T47D (cell line): ENCODE measurements around the gene NUDT2.
A peak's percentile ranks its signal among the peaks of the same experiment; 100 is the strongest.

Experiments
- DNase-seq, 2 experiments: peaks; one replicate each; pipeline versions ENCODE4 v3.0.0 to v3.0.0-alpha.2; 2011 to 2012; ENCODE audit warnings: low read depth in 1 of 2, low spot score in 1 of 2
- JUND ChIP-seq: IDR thresholded peaks from 2 replicates; pipeline ENCODE4 v1.6.1; 2012; ENCODE audit warnings: low read depth
- in situ Hi-C: cut with HindIII; loops from 2 replicates; pipeline ENCODE4 v1.10.0; 2016; ENCODE audit warnings: low sequenced_read_pairs, low pct_unique_long_range_greater_than_20kb

Gene NUDT2

GRCh38 chr9:34378376-34379060, 49.1 kb downstream of the NUDT2 start:
- in situ Hi-C loops: no loop called here
- no peak for DNase-seq
- no peak for TF ChIP-seq JUND

DNA sequence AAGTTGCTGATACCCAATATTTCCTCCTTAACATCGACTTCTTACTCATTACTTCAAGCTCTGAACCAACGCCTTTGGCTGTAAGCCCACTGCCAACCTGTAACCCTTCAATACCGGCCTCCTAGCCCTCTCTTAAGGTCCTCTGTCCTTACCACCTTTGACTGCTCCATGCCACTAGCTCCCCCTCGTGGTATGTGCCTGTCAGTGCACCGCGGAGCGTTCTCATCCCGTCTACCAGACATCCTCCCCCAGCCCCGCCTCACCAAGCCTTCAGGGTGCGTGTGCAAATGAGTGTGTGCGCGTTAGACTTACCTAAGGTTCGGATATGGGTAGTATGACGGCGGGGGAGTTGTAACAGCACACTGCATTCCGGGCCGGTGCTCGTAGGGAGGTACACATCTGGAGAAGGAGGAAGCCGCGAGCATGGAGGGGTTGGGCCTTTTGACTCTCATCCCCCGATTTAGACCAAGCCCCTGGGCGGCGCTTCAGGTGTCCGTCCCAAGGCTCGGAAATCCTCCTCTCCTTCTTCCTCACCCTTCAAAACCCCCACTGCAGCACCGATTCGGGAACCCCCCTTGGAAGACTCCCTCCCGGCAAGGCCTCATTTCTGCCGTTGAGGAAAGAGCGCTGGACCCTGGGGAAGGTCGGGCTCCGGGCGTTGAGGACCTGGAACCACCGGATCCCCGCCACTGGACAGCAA, 50.1 kb downstream of the NUDT2 start:
- DNase-seq: peak; percentile 80 to 87
- TF ChIP-seq JUND: no peak
- in situ Hi-C loops: no loop called here

GRCh38 chr9:34380034-34380510, 50.7 kb downstream of the NUDT2 start:
- in situ Hi-C loops: no loop called here
- DNase-seq: no peak
- TF ChIP-seq JUND: no peak

DNA sequence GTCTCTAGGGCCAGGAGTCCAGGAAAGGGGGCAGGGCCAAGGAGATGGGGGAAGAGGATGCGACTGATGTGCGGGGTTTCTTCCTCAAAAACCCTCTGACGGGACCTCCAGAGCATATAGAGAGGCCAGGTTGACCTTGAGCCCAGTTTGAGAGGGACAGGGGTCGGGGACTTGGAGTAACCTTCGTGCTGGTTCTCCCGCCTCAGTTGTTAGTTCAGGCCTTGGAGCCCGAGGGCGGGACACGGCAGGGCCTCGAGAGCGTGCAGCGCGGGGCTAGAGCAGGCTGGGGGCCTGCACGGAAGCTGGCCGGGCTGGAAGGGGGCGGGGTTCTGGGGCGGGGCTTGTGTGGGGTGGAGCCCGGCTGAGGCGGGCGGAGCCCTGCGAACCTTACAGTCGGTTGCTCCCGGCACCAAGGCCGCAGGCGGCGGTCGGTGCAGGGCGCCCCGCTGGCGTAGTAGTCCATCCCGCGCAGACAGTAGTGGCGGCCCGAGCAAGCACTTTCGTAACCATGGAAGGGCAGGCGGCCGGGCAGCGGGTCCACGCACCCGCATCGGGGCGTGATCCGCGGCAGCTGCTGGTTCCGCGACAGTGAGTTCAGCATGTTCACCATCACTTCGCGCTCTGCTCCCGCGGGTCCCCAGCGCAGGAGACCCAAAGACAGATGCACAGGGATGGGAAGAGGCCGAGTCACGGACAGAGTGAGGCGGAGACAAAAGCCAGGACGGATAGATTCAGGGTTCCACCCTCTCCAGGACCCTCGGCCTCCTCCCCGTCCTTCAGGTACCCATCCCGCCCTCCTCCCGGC, 51.3 kb downstream of the NUDT2 start:
- DNase-seq: peak; percentile 62 to 74
- no peak for TF ChIP-seq JUND
- in situ Hi-C loops: no loop called here

- no peak for TF ChIP-seq JUND
- in situ Hi-C loops: no loop called here
- no peak for DNase-seq
Measured at GRCh38 chr9:34381323-34381722, 52.0 kb downstream of the NUDT2 start.

DNA sequence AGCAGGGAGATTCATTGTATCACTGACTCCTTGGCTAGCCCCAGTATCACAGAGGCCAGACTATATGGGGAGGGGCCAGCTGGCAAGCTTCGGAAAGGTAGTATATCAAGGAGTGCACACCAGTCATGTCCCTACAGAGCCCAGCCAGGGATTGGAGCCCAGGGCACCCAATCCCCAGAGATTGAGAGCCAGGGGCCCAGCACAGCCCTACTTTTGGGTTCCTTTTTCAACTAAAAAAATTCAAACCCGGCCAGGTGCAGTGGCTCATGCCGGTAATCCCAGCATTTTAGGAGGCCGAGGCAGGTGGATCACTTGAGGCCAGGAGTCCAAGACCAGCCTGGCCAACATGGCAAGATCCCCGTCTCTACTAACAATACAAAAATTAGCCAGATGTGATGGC, 52.7 kb downstream of the NUDT2 start:
- in situ Hi-C loops: no loop called here
- TF ChIP-seq JUND: no peak
- no peak for DNase-seq

DNA sequence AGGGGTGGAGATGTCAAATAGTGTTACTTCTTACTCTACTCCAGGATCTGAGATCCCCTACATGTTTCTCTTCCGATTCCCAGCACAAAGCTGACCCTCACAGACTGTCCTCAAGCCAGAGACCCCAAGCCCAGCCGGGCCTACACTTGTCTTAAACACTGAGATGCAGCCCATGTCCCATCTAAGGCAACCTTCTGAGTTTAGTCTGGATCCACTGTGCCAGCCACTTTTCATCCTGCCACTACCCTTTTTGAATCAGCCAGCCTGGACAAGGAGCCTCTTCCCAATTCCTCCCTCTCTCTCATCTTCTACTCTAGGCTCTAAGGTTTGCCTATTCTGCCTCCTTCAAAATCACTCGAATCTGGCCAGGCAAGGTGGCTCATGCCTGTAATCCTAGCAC, 53.5 kb downstream of the NUDT2 start:
- TF ChIP-seq JUND: no peak
- no peak for DNase-seq
- in situ Hi-C loops: no loop called here

DNA sequence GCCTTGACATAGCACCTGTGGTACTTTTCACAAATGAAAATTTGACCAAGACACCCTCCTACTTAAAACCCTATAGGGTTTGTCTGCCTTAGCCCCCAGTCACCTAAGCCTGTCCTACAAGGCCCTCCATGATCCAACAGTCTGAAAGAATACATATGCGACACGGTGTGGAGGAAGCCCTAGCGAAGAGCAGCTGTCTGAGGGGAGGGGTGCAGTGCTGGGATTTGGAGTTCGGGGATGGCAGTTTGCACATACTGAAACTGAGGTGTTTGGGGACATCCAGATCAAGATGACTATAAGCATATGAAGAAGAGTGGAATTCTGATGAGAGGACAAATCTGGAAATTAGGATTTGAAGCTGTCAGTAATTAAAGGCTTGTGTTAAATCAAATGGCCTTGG, 54.5 kb downstream of the NUDT2 start:
- no peak for TF ChIP-seq JUND
- in situ Hi-C loops: no loop called here
- no peak for DNase-seq

DNA sequence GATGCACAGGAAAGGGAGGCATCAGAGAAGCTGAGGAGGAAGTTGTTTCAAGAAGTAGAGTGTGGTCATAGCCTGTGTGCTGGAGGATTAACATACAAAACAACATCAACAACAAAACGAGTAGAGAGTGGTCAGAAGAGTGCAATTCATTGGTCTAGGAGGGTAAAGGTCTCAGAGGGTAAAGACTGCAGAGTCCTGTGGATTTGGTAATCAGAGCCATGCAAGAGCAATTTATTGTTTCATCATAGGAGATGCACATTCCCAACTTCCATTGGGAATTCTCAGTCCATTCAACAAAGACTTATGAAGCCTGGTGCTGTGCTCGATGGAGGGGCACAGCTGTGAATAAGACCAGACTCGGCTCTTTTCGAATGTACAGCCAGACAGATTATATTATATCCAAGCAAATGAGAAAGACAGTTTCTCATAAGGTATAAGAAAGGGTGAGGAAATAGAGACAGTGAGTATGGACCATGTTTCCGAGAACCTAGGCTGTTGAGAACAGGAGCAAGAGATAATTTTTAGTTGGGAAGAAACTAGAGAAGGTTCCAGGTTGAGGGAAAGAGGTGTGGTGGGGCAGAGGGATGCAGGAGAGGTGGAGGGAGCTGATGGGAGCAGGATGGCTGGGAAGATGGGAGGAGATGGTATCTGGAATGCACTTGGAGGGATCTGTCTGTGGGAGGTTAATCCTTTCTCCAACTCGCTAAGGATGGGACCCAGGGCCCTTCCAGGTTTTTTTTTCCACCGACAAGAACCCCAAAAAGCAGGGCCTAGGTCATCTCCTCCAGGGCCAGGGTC, 55.2 kb downstream of the NUDT2 start:
- no peak for TF ChIP-seq JUND
- no peak for DNase-seq
- in situ Hi-C loops: no loop called here

DNA sequence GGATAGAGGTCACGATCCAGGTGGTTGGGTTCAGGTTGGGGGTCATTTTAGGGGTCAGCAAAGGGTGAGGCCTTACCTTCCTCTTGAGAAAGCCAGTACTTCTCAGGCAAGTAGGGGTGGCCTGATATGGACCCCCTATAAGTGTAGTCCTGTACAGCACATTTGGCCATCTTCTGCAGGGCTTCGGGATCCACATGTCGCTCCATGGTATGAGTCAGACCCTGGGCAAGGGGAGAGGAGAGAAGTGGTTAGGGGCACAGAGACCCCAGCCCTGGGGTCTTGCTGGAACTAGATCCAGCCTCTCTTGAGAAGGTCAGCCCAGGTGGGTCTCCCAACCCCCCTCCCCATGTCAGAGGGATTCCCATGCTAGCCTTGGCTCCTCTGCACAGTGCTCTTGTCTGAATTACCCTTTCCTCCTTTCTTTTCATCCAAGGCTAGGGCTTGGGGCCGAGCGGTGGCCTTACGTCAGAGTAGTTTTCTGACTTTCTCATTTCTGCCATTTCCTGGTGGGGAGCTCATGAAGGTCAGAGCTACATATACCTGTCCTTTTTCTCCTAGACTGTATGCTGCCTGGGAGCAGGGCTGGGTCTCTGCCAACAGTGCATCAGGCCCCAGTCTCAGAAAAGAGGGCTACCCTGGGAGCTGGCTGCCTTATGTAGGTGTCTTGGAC, 56.3 kb downstream of the NUDT2 start:
- TF ChIP-seq JUND: no peak
- in situ Hi-C loops: no loop called here
- DNase-seq: no peak

GRCh38 chr9:34386656-34387055, 57.3 kb downstream of the NUDT2 start:
- TF ChIP-seq JUND: no peak
- no peak for DNase-seq
- in situ Hi-C loops: no loop called here

DNA sequence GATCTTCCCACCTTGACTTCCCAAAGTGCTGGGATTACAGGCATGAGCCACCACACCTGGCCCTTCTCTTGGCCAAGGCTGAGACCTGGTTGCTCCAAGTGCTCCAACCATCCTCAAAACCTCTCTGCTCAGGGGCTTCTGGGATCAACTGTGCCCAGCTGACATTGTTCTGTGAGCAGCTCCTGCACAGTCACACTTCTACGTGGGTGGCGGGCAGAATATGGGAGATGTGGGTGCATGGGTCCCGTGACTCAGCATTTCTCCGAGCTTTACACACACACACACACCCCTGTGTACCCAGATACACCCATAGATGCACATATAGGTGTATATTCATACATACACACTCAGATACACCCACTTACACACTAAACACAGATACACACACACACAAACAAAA, 57.9 kb downstream of the NUDT2 start:
- TF ChIP-seq JUND: no peak
- in situ Hi-C loops: no loop called here
- DNase-seq: no peak
